Ammon's horn (tissue), 1 donor: Measurements from ENCODE around the gene KCNJ4.
"Not testable (repeated sequence)": the region's sequence is repeated elsewhere in the genome, so short reads cannot be mapped to it uniquely, and the experiment has no call there.

Source experiments
- DNase-seq: peaks from one replicate; pipeline ENCODE4 v3.0.0-alpha.2; 2016; ENCODE audit warnings: low spot score

Gene KCNJ4

GRCh38 chr22:38470179-38470578, 15.2 kb upstream of the KCNJ4 start:
- DNase-seq, result not testable (repeated sequence)

DNA sequence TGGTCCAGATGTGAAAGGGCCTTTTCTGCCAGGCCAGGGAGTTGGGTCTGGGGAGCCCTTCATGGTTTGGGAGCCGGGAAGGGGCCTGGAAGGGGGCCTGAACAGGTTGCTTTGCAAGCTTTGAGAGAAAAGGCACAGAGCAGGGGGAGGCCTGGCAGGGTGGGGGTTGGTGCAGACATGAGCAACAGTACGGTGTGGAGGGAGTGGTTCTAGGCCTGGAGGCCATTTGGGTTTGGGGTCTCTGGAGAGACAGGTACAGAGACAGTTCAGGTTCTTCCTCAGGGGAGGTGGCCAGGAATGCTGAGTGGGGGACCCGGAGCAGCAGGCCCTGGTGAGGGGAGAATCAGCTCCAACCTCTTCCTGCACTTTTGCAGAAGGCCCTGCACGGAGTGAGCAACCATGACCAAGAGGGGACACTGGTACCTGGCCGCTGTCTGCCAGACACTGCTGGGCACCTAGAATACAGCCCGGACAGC, 14.3 kb upstream of the KCNJ4 start:
- DNase-seq, result no peak

- DNase-seq, result no peak
Measured at GRCh38 chr22:38468443-38469305, 13.7 kb upstream of the KCNJ4 start.

GRCh38 chr22:38467904-38468442, 13.0 kb upstream of the KCNJ4 start, which contains the start of gene KDELR3:
Gene KDELR3, plus strand, starts transcription at chr22:38468096. Its CDS starts 138 bp downstream, at chr22:38468234.
- DNase-seq, result no peak

DNA sequence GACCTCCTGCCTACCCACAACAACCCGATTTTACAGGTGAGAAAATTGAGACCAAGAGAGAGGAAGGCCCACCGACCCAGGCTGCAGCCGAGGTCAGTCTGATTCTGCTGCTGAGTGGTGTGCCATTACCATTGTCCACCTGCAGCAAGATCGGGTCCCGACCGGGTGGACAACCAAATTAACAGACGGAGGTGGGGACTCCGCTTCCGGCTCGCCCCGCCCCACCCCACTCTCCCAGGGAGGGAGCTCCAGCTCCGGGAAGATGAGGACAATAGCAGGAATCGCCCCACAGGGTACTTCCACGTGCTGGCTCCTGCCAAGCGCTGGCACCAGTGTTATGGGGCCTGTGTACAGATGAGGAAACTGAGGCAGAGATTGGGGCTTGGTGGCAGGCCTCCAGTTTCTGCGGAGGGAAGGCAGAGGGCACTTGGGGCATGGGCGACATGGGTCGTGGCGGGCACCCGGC, 12.5 kb upstream of the KCNJ4 start:
- no peak for DNase-seq

DNA sequence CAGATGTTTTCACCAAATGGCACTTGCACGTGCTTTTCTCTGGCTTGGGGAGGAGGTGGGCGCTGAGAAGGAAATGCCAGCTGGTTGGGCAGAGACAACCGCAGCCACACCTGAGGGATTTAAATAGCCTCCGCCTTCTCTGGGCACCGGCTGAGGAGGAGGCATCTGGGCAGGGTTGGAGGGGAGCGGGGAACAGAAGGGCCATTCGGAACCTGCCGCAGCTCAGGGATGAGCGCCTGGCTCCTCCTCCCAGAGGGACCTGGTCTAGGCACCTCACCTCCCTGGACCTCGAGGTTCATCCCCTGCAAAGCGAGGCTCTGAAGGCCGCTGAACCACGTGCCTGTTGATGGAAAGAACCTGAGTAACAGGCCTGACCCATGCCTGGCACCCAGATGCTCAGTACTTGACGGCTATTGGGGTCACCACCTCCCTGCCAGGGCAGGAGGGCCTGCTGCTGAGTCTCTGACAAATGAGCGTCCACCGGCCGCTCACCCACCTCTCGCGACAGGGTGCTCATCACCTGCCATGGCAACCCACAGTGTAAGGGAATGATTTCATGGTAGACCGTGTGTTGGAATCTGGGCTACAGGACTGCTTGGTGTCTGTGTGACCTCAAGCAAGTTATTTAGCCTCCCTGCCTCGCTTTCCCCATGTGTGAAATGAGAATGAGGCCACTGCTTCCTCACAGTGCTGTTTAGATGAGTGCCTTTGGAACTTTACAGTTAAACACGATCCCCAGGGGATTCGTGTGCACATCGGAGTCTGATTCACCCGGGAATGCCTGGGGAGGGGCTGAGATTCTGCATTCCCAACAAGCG, 10.9 kb upstream of the KCNJ4 start:
- DNase-seq, result no peak

- no peak for DNase-seq
Measured at GRCh38 chr22:38464992-38465672, 10.1 kb upstream of the KCNJ4 start.

- DNase-seq, result no peak
Measured at GRCh38 chr22:38462960-38463784, 8.2 kb upstream of the KCNJ4 start.

GRCh38 chr22:38461414-38462081, 6.5 kb upstream of the KCNJ4 start:
- peak; percentile 79 for DNase-seq

DNA sequence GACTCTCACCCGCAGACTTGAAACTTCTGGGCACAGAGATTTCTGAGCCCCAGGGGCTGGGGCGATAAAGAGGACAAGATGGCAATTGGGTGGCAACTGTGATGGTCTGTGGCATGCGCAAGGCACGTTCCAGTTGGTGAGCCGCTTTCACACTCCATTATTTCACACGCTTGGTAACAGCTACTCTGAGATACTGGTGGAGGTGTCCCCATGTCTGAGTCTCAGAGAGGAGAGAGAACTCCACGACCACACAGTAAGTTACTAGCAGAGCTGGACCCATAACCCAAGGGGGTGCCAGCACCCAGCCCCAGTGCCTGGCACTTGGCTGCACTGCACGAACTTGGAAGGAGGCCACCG, 6.0 kb upstream of the KCNJ4 start:
- DNase-seq, result no peak

GRCh38 chr22:38460426-38460840, 5.4 kb upstream of the KCNJ4 start:
- no peak for DNase-seq

DNA sequence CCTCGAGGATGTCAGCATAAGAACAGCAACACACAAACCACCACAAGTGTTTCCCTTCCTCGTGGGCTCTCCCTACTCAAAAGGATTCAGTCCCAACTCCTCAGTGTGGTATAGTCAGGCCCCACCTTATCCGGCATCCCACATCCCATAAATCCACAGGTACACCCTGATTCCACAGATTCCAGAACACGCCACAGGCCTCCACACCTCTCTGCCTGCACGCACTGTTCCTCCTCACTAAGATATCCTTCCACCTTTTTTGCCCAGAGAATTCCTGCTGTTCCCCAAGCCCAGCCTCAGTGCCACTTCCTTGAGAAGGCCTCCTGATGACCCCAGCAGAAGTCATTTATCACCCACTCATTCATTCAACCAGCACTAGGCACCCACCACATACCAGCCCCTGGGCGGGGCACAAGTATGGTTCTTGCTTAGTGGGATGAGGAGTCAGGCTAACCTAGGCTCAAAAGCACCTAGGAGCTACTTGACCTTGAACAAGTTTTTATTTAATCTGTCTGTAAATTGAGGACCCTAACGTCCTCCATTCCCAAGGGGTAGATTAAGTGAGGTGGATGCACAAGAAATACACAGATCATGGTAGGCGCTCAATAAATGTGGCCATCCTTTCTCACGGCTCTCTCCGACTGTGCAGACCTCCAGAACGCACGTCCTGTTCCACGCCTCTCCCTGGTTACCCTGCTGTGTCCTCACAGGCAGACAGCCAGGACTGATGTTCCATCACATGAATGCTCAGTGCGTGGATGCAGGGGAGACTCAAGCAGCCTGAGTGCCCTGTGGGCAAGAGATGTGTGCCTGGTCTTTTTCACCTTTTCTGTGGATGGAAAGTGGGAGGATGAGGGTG, 2.1 kb upstream of the KCNJ4 start:
- no peak for DNase-seq

GRCh38 chr22:38456272-38456835, 1.4 kb upstream of the KCNJ4 start:
- no peak for DNase-seq

- no peak for DNase-seq
Measured at GRCh38 chr22:38455530-38456271, 702 bp upstream of the KCNJ4 start.

DNA sequence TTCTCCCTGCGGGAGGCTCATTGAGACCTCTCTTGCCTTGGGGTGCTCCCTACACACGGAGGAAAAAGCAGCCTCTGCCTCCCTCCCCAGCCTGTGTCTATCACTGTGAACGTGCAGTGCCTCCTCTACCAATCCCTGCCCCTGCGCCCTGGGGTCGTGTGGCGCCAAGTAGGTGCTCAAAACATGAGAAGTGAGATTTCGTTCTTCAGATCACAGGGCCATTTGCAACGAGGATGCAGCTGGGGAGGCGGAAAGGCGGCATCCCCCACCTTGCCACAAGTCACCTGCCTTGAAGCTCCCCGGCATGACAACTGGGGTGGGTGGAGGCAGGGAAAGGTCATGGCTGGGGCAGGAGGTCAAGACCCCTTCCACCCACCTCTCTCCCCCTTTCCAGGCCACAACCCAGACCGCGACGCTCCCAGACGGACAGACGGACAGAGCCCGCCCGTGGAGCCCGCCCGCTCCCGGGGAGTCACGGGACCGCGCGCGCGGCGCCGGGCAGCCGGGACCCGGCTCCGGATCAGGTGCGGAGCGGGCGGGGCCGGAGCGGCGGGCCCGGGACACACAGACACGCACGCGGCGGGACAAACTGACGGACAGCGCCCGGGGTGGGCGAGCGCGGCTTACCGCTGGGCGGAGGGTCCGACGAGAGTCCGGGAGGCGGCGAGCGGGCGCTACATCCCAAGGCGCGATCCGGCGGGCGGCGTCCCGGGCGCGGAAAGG, 485 bp downstream of the KCNJ4 start:
- no peak for DNase-seq

- no peak for DNase-seq
Measured at GRCh38 chr22:38453996-38454352, 1.0 kb downstream of the KCNJ4 start.

DNA sequence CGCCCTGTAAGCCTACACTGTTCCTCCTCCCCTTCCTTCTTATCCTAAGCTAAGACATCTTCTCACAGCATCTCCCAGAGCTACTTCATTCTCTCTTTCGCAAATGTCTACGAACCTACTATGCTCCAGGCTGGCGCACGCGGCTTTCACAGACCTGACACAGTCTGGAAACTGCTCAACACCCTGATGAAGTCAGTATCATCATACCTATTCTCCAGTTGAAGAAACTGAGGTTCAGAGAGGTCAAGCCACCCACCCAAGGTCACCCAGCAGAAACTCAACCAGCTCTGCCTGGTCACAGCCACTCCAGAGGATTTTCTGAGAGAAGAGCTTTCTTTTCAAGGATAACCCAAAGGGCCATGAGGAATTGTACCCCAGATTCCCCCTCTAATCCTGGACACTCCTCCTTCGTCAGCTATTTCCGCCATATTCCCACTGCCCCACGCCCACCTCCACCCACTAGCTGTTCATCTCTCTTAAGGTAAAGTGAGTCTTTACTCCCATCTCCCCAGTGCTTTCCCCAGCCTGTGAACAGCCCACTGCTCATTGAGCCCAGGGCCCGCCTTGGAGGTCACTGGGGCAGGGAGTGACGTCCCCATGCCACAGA, 1.8 kb downstream of the KCNJ4 start:
- no peak for DNase-seq
